Measurements from ENCODE around the gene SLC1A7. TPM values are rescaled to one million over a fixed set of nuclear protein-coding genes. Genes with fewer than 3 reads are reported as not detected.

The SLC1A7 gene
- polyA plus RNA-seq, 2 of the 4 experiments (the other 2 are of a cell fraction), result 0.04 to 0.12 TPM

GRCh38 chr1:53140451-53140850, 2.0 kb downstream of the SLC1A7 start:
- no peak for TF ChIP-seq BHLHE40 (IDR thresholded peaks at IDR 0.05; ENCODE audit: low read depth, low read length)
- no peak for TF ChIP-seq KDM5A (IDR thresholded peaks at IDR 0.05)
- no peak for TF ChIP-seq MAX (IDR thresholded peaks at IDR 0.05)
- TF ChIP-seq MYC (IDR thresholded peaks at IDR 0.05; ENCODE audit: borderline replicate concordance, low read length), result no peak
- no peak for TF ChIP-seq TP53 (CRISPR knock-in tag; IDR thresholded peaks at IDR 0.05)
- no peak for TF ChIP-seq NFE2L2 (conservative IDR thresholded peaks at IDR 0.05; ENCODE audit: low read length)
- TF ChIP-seq, protein P1, sequence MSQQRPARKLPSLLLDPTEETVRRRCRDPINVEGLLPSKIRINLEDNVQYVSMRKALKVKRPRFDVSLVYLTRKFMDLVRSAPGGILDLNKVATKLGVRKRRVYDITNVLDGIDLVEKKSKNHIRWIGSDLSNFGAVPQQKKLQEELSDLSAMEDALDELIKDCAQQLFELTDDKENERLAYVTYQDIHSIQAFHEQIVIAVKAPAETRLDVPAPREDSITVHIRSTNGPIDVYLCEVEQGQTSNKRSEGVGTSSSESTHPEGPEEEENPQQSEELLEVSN (IDR thresholded peaks at IDR 0.05; ENCODE audit: borderline replicate concordance, low read depth), result no peak
- no peak for TF ChIP-seq SREBF2 (IDR thresholded peaks at IDR 0.05)
- POLR2A ChIA-PET, result no interaction called here
- Histone ChIP-seq H3K4me3 (no peak overlapping the region), H3K4me2 (peak overlapping the region; percentile 43), H3K27ac (peak overlapping the region; percentile 67 to 94), H3K9me3 (peaks cover 9% of the 10 kb centered on the region; the same call in 1 of the 3 replicates), H3K4me1 (peaks cover 42% of the 10 kb centered on the region)
- ATAC-seq (no peak), DNase-seq (ENCODE audit: low read depth in 1 of 2, low spot score in 1 of 2) (no peak), FAIRE-seq (no peak)
- CTCF ChIA-PET, result interaction anchor here (0.6 to 0.7 kb wide), 3 partner anchors 46 to 1517 kb away, joined by 3 to 5 read pairs (median 3); no protein-coding TSS in a partner anchor
- 67% methylated on average over 3 of the region's 3 CpGs for WGBS (ENCODE audit: missing lambda C conversion rate)

- peak; percentile 35; the same call in 1 of the 2 replicates for TF ChIP-seq GATA3 (IDR thresholded peaks at IDR 0.05; ENCODE audit: borderline replicate concordance)
- no peak for TF ChIP-seq RARB (CRISPR knock-in tag; IDR thresholded peaks at IDR 0.05)
- no peak for TF ChIP-seq TFCP2L1 (CRISPR knock-in tag; IDR thresholded peaks at IDR 0.05)
- no peak for TF ChIP-seq RNF2 (IDR thresholded peaks at IDR 0.05; ENCODE audit: borderline replicate concordance, low read depth)
- TF ChIP-seq RFX5 (IDR thresholded peaks at IDR 0.05), result no peak
- peak; percentile 59 to 63; a peak in 2 of 4 replicates for TF ChIP-seq CEBPB (IDR thresholded peaks at IDR 0.05)
- TF ChIP-seq JUNB (IDR thresholded peaks at IDR 0.05), result peak; percentile 51; the same call in 1 of the 2 replicates
- TF ChIP-seq HOXA7 (CRISPR knock-in tag; IDR thresholded peaks at IDR 0.05), result no peak
- TF ChIP-seq CHD2 (IDR thresholded peaks at IDR 0.05; ENCODE audit: low read length, partially characterized antibody), result no peak
- no peak for TF ChIP-seq CBX2 (IDR thresholded peaks at IDR 0.05; ENCODE audit: borderline replicate concordance, low read depth)
- no peak for TF ChIP-seq FOXS1 (CRISPR knock-in tag; IDR thresholded peaks at IDR 0.05)
- TF ChIP-seq ATOH8 (CRISPR knock-in tag; IDR thresholded peaks at IDR 0.05; ENCODE audit: low read depth), result no peak
- no peak for TF ChIP-seq MAFK (IDR thresholded peaks at IDR 0.05; ENCODE audit: partially characterized antibody)
- no peak for TF ChIP-seq HES2 (IDR thresholded peaks at IDR 0.05)
- peak; percentile 37; the same call in 1 of the 2 replicates for TF ChIP-seq FOSL2 (IDR thresholded peaks at IDR 0.05)
- peak; percentile 48 for TF ChIP-seq FOSL2 (CRISPR knock-in tag; IDR thresholded peaks at IDR 0.05)
- TF ChIP-seq CTCF (IDR thresholded peaks at IDR 0.05), result no peak
- ChIA-PET POLR2A (no interaction called here), CTCF (interaction anchor here (0.6 to 0.9 kb wide), 4 partner anchors 43 to 1516 kb away, joined by 3 to 5 read pairs (median 3); no protein-coding TSS in a partner anchor)
- Histone ChIP-seq H3K4me1 (peaks cover 41% of the 10 kb centered on the region), H3K9me3 (peaks cover 9% of the 10 kb centered on the region; the same call in 1 of the 3 replicates), H3K4me2 (peak overlapping the region; percentile 43), H3K27ac (peak overlapping the region; percentile 67 to 94), H3K4me3 (no peak overlapping the region)
- no peak for FAIRE-seq
- ATAC-seq, result no peak
- DNase-seq (ENCODE audit: low read depth in 1 of 2, low spot score in 1 of 2), result peak in 1 of 2 experiments; percentile 29
These were observed 2.5 kb downstream of the SLC1A7 start for GRCh38 chr1:53139951-53140361.

All from A549 (cell line).